HG02943 (cell line): ENCODE results near the gene CYSLTR2.

Source experiments
- ATAC-seq: cut with Tn5 transposase; IDR thresholded peaks from one replicate; pipeline ENCODE4 v1.9.1; 2021; ENCODE audit warnings: mild to moderate bottlenecking, low read depth, moderate library complexity; ENCODE audit not compliant: unreplicated experiment

CYSLTR2 gene

DNA sequence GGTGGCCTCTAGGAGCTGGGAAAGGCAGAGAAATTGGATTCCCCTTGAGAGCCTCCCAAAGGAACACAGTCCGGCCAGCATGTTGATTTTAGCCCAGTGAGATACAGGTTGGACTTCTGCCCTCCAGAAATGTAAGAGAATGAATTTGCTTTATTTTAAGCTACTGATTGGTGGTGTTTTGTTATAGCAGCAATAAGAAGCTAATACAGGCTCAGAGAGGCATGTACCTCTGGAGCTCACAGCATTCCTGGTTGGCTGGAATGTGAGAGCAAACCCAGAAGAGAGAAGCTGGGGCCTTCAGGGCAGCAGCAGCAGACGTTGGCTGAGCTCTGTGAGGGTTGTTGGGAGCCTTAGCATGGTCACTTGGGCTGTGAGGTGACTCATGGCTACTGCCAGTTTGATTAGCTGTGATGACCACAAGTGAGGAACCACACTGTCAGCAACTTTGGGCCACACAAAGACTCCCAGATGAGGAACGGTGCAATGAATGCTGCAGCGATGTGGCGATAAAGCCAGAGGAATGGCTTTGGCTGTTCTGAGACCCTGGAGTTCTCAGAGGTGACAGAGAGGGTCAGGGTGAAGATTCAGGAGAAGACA is 80.1 kb downstream of the CYSLTR2 start:
- ATAC-seq, result no peak

DNA sequence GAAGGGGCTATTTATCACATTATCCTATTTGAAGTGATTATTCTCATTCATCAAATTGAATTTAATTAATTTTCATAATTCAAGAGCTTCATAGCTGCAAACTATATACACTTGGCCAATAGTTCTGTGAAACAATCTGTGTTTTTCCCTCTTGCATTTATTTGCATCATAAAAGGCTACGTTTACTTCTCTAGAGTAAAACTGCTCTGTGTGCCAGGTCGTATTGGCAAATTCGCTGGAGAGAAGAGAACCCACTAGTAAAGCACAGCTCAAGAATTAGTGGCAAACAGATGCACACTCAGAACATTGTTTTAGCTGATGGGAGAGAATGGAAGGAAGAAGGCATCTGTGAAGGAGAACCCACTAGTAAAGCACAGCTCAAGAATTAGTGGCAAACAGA is 81.8 kb downstream of the CYSLTR2 start:
- no peak for ATAC-seq

DNA sequence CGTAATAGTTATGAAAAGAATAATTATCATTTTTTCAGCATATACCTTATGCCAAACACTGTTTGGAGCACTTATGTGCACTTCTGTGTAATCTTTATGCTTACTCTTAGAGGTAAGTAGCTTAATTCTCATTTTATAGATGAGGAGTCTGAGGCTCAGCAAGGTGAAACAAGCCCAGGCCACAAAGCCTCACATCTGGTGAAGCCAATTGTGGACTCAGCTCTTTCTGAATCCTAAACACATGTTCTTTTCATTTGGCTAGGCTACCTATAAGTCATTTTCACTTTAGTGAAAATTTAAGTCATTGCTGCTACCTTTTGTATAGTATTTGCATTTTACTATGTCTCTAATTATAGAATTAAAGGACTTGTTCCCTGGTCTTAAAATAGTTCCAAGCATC is 84.0 kb downstream of the CYSLTR2 start:
- ATAC-seq, result no peak

DNA sequence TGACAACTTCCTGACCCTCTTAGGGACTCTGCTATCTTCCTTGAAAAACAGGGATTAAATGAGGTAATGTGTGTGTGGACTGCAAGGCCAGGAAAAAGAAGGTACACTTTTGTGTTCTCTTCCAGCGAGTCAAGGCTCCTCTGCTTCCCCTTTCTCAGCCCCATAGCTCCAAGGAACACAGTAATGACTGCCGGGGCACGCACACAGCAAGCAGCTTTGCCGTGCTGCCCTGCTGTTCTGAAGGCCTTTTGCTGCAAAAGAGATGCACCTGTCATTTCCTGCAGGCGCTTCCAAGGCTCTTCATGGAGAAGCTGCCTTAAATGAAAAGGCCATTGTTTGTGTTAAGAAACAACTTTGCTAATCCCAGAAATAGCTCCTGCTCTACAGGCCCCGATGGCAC is 84.6 kb downstream of the CYSLTR2 start:
- no peak for ATAC-seq

DNA sequence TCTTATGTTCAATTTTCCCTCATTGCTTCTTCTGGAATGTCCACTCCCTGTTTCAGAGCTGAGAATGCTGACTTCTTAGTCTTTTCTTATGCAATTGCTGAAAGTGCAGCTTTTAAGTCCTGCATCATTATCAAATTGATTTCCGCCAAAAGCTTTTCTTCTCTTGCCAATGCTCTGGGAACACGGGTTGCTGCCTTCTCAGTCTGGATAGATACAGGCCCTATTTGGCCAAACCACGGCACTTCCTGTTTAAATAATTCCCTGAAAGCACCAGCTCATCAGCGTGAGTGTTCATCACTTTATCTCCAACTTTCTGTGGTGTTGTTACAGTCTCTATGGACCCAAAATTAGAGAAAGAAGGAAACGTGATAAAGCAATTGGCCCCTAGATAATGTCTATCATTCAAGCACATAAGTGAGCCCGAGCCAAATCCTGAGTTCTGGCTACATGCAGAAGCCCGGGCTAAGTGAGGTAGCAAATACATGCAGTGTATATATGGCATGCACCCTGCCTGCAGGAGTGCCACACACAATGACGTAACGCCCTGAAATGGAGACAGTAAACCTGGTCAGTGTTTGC is 85.7 kb downstream of the CYSLTR2 start:
- ATAC-seq, result no peak

DNA sequence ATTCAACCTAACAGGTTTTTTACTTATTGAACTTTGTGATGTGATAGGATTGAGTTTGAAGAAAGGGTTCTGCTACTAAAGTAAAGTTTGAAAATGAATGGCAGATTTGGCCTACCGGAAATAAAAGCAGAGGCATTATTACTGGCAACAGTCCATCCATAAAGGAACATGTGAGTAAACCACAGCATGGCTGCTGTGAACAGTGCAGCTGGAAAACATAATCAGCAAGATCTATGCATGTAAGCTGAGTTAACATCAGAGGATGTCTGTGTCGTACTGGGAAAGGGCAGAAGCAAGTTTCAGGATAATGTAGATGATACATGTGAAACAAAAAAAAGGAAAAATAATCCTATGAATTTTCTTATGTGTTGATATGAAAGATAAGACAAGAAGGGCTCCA is 87.6 kb downstream of the CYSLTR2 start:
- ATAC-seq, result no peak

DNA sequence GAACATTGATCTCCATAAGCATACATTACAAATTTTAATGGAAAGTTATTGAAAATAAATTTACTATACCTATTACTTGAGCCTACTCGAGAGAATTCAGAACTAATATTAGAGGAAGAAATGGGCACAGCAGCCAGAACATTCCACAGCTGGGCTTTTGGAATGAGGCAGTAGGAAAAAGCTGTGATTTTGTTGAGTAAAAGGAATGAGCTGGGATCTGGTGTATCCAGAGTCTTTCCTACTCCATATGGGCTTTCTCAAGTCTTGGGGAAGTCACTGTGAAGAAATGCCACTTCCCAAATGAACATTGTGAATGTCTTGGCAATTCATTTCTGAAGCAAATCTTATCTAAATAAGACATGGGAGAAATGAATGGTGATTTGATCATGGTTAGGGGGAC is 93.1 kb downstream of the CYSLTR2 start:
- no peak for ATAC-seq

DNA sequence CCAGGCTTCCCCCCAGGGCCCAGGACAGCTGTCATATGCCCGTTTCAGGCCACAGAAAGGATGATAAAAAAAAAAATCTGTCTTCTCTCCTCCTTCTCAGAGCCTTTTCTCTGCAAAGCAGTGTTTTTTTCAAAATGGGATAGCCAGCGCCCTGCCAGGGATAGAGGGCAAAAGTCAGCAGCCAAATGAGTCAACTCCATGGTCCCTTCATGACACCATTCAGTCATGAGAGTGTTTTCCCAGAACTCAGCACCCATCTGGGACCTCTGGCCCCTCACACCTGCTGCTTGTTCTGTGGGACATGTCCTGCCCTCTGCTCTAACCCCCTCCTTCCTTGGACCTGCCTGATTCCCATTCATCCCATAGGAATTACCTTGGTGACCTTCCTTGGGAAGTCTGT is 95.0 kb downstream of the CYSLTR2 start:
- no peak for ATAC-seq

DNA sequence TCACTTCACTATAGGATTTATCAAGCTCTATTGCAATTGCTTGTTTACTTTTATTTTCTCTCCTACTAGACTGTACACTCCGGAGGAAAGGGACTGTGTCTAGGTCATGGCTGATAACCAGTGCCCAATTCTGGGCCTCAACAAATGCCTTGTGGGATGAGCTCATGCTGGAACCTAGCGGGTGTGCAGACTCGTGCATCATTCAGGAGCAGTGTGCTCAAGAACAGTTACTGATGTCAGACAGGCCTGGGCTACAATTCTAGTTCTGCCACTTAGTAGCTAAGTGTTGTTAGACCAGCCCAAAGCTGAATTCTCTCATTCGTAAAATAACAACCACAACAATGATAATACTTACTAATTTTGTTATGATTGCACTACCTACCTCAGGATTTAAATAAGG is 95.4 kb downstream of the CYSLTR2 start:
- no peak for ATAC-seq

DNA sequence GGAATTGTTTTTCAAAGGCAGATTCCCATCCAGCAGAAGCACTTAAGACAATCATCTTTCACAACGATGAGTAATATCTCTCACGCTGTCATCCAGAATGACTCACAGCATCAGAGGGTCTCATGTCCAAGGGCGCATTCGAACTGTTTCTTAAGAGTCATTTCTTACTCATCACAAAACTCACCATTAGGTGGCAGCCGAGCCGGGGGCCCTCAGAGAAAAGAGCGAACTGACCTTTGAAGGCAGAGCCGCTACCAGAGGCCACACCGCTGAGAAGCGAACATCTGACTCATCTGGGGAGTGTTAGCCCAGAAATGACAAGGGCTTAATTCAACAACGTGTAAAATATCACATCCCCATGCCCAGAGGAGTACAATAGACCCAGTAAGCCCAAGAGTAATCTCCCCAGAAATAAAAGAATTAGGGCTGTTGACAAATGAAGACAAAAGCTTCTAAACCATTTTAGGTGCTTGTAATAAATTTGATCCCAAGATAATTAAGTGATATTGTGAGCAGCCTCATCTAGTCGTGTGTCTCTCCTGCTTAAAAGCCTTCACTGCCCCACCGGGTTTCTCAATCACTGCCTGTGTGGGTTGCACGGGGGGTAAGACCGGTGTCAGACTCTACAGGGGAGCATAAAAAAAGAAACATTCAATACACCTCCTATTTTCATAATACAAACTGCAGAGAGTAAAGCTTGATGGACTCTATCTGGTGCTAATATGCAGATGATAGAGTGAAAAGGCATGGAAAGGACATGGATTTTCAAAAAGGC is 96.2 kb downstream of the CYSLTR2 start:
- ATAC-seq, result peak; percentile 90

DNA sequence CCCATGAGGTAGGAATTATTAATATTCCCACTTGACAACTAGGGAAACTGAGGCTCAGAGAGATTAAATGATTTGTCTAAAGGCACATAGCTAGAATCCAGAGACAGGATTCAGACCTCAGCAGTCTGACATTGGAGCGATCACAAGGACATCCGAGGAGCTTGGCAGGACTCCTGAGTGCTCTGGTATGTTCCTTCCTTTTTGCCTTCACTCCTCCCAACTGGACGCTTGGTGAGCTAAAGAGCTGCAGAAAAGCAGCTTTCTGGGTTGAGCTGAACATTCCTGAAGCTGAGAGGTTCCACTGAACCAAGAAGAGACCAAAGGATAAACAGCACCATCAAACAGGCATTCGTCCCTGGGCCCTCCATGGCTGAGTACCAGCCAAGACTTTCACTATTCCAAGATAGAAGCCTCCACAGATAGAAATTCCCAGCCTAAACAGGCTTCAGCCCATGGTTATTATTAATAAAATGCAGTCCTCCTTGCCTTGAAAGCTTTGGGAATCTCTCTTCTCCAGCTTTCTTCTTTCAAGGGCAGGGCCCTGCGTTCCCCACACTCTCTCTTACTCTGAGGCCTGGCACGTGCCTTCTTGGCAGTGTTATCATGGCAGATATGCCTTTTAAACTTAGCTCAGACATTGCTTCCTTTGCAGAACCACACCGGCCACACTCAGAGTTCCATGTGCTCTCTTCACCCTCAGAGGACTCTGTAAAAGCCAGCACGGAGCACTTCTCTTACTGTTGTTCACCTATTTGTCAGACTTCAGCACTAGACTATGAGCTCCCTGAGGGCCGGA is 97.1 kb downstream of the CYSLTR2 start:
- ATAC-seq, result no peak

DNA sequence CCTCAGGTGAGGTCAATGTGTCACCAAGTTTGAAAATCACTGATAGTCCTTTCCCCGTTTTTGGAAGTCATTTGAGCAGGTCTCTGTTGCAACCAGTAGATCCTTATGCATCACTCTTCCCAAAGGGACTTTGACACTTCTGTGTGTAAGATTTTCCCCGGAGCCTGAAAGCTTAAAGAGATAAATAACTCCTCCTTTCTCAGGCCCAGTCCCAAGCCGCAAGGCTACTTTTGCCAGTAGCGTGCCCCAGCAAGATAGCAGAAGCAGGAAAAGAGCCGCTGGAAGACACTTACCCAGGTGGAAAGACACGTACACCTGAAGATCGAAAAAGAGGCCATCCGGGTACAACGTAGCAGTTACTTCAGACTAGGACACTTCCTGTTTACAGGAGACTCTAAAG is 106.9 kb downstream of the CYSLTR2 start:
- no peak for ATAC-seq
